Measurements from ENCODE around the gene INF2. TPM values are rescaled to one million over a fixed set of nuclear protein-coding genes. Genes with fewer than 3 reads are reported as not detected.

The INF2 gene
- total RNA-seq, 1 experiment from 2014 or later = 70.9 TPM

DNA sequence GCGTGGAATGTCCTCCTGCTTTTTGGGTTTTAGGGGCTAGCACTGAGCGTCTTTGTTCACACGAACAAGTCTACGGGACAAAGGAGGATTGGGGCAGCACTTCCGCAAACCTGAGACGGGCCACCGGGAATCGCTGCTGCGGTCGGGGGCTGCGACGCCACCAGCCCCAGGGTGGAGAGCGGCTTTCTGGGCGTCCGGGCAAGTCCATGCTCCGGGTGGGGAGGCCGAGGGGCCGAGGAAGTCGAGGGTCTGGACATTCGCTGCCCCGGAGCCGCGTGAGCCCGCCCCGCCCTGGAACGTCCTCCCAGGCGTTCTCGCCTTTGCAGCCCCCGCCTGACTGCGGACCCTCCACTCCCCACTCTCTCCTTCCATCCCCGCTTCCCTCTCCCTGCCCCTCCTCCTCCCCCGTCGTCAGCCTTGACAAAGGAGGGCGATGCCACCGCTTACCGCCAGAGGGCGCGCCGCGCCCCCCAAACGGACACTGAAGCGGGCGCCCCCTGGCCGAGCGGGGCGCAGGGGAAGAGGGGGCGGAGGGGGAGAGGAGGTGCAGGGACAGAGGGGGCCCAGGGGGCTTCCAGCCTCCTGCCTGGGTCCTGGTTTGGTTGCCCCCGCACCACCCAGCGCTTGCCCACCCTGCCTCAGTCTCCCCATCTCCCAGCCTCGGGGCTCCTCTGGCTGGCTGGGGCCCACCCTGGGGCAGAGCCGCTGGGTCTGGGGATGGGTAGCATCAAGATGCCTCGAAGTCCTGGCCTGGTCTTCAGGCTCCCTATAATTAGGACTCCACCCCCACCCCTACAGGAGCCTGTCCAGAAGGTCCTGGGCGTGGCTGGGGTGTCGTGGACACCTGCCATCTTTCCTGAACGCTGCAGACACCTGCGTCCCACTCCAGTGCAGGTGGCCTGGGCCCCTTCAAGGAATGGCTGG, 39.1 kb upstream of the INF2 start:
- H3K36me3 ChIP-seq (ENCODE audit: insufficient read depth, low read length, poor library complexity, severe bottlenecking) = no peaks in the 10 kb centered on the region
- DNase-seq (ENCODE audit: low spot score) = peak; percentile 80
- H3K9me3 ChIP-seq (ENCODE audit: low read depth, low read length, poor library complexity, severe bottlenecking) = no peaks in the 10 kb centered on the region
- TF ChIP-seq, protein P1, sequence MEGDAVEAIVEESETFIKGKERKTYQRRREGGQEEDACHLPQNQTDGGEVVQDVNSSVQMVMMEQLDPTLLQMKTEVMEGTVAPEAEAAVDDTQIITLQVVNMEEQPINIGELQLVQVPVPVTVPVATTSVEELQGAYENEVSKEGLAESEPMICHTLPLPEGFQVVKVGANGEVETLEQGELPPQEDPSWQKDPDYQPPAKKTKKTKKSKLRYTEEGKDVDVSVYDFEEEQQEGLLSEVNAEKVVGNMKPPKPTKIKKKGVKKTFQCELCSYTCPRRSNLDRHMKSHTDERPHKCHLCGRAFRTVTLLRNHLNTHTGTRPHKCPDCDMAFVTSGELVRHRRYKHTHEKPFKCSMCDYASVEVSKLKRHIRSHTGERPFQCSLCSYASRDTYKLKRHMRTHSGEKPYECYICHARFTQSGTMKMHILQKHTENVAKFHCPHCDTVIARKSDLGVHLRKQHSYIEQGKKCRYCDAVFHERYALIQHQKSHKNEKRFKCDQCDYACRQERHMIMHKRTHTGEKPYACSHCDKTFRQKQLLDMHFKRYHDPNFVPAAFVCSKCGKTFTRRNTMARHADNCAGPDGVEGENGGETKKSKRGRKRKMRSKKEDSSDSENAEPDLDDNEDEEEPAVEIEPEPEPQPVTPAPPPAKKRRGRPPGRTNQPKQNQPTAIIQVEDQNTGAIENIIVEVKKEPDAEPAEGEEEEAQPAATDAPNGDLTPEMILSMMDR (conservative IDR thresholded peaks at IDR 0.05; ENCODE audit: low read depth, low read length) = peak; percentile 99
- no peak for TF ChIP-seq EZH2 (IDR thresholded peaks at IDR 0.05; ENCODE audit: borderline replicate concordance, low read depth, low read length, poor library complexity, severe bottlenecking)
- H3K27me3 ChIP-seq (replicated peaks; ENCODE audit: insufficient read depth, low read depth, low read length, poor library complexity) = no peaks in the 10 kb centered on the region
- POLR2A ChIA-PET (ENCODE audit: low non-redundant PET) = no interaction called here
- no peaks in the 10 kb centered on the region for H3K4me1 ChIP-seq (ENCODE audit: insufficient read depth, low read length, poor library complexity, severe bottlenecking)
- CTCF ChIA-PET = no interaction called here
- no TSS peak for BruUV-seq (replicated peaks)
- intact Hi-C loops (cut with micrococcal nuclease; ENCODE audit: unreplicated experiment) = loop anchor here (1.0 kb wide), 1 partner anchor 58 kb away; no protein-coding TSS in a partner anchor
- peak overlapping the region; percentile 50 for H3K4me3 ChIP-seq (ENCODE audit: low read depth, low read length, poor library complexity, severe bottlenecking)
- H3K27ac ChIP-seq (ENCODE audit: low read depth, low read length, poor library complexity, severe bottlenecking) = no peak overlapping the region

DNA sequence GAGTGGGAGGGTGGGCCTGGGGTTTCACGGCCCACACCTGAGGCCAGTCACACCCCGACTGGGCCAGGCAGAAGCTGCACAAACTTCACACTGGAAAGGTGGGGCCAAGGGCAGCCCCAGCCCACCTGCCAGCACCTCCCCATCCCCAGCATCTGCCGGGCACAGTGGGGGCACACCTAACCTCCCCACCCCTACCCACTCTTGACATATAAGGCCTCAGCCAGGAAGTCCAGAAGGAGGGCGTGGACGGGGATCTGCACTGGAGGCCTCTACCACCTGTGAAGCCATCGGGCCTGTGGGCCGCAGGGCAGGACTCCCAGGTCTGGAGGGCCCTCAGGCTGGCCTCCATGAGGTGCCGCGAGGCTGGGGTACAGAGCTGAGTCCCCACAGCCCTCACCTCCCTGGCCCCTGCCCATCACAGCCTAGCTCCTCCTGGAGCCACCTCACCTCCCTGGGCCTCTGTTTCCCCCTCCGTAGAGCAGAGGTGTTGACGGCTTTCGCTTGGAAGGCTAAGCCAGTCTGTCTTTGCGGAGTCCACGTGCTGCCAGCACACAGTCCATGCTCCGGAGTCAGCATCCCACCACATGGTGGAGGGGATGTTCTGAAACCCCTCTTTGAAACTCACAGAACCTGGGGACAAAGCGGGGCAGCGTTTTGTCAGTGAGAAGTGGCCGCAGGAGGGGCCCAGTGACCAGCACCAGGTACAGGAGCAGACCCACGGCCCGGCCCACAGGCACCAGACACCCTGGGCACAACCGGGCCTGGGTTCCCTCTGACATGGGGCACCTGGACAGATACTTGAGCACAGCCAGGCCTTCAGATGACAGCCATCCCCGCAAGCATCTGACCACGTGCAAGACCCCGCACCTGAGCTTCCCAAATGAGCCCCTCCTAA, 38.2 kb upstream of the INF2 start:
- no peak overlapping the region for H3K4me3 ChIP-seq (ENCODE audit: low read depth, low read length, poor library complexity, severe bottlenecking)
- H3K9me3 ChIP-seq (ENCODE audit: low read depth, low read length, poor library complexity, severe bottlenecking) = no peaks in the 10 kb centered on the region
- H3K27me3 ChIP-seq (replicated peaks; ENCODE audit: insufficient read depth, low read depth, low read length, poor library complexity) = no peaks in the 10 kb centered on the region
- no peaks in the 10 kb centered on the region for H3K36me3 ChIP-seq (ENCODE audit: insufficient read depth, low read length, poor library complexity, severe bottlenecking)
- no peaks in the 10 kb centered on the region for H3K4me1 ChIP-seq (ENCODE audit: insufficient read depth, low read length, poor library complexity, severe bottlenecking)
- TF ChIP-seq, protein P1 (conservative IDR thresholded peaks at IDR 0.05; ENCODE audit: low read depth, low read length) = no peak
- TF ChIP-seq EZH2 (IDR thresholded peaks at IDR 0.05; ENCODE audit: borderline replicate concordance, low read depth, low read length, poor library complexity, severe bottlenecking) = no peak
- no TSS peak for BruUV-seq (replicated peaks)
- intact Hi-C loops (cut with micrococcal nuclease; ENCODE audit: unreplicated experiment) = loop anchor here (1.0 kb wide), 1 partner anchor 57 kb away; no protein-coding TSS in a partner anchor
- DNase-seq (ENCODE audit: low spot score) = no peak
- CTCF ChIA-PET = no interaction called here
- POLR2A ChIA-PET (ENCODE audit: low non-redundant PET) = no interaction called here
- no peak overlapping the region for H3K27ac ChIP-seq (ENCODE audit: low read depth, low read length, poor library complexity, severe bottlenecking)

DNA sequence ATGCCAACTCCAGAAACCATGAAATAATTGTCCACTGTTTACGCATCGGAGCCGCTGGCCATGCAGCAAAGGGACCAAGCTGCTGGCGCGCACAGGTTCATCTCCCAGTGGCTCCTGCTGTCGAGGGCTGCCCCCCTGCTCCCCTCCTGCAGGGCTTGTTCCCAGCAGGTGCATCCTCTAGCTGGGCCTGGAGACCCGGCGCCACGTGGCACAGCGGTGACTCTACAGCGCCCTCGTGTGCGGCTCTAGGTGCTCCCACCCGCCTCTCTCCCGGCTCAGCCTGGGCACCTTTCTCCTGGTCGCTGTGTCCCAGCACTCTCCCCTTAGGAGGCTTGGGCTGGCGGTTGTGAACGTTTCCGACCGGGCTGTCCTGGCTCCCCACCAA, 37.5 kb upstream of the INF2 start:
- H3K27me3 ChIP-seq (replicated peaks; ENCODE audit: insufficient read depth, low read depth, low read length, poor library complexity) = no peaks in the 10 kb centered on the region
- no peaks in the 10 kb centered on the region for H3K36me3 ChIP-seq (ENCODE audit: insufficient read depth, low read length, poor library complexity, severe bottlenecking)
- H3K4me3 ChIP-seq (ENCODE audit: low read depth, low read length, poor library complexity, severe bottlenecking) = no peak overlapping the region
- no peak for DNase-seq (ENCODE audit: low spot score)
- TF ChIP-seq EZH2 (IDR thresholded peaks at IDR 0.05; ENCODE audit: borderline replicate concordance, low read depth, low read length, poor library complexity, severe bottlenecking) = no peak
- TF ChIP-seq, protein P1 (conservative IDR thresholded peaks at IDR 0.05; ENCODE audit: low read depth, low read length) = no peak
- ChIA-PET CTCF (no interaction called here), POLR2A (ENCODE audit: low non-redundant PET) (no interaction called here)
- BruUV-seq (replicated peaks) = no TSS peak
- no peak overlapping the region for H3K27ac ChIP-seq (ENCODE audit: low read depth, low read length, poor library complexity, severe bottlenecking)
- no peaks in the 10 kb centered on the region for H3K4me1 ChIP-seq (ENCODE audit: insufficient read depth, low read length, poor library complexity, severe bottlenecking)
- H3K9me3 ChIP-seq (ENCODE audit: low read depth, low read length, poor library complexity, severe bottlenecking) = no peaks in the 10 kb centered on the region
- intact Hi-C loops (cut with micrococcal nuclease; ENCODE audit: unreplicated experiment) = no loop called here
